GM23338 (cell line): ENCODE data around the gene AACS.

ENCODE experiments used
- CREB1 ChIP-seq: fragments of 250-450 bp; sonication (Bioruptor Pico); IDR thresholded peaks from 2 replicates; pipeline ENCODE4 v1.5.0; 2020; ENCODE audit warnings: low read depth, mild to moderate bottlenecking, moderate library complexity
- CTCF ChIP-seq, 2 experiments: fragments of 200-600 bp in 1 of 2; sonication (generic) in 1 of 2; conservative IDR thresholded peaks; 2 replicates each; pipeline versions ENCODE4 v1.5.1 to v1.6.1; 2016 to 2017; ENCODE audit warnings: antibody characterized with exemption in 2 of 2, low read depth in 2 of 2, mild to moderate bottlenecking in 2 of 2, moderate library complexity in 1 of 2
- EZH2phosphoT487 ChIP-seq: fragments of 200-600 bp; sonication (generic); IDR thresholded peaks from one replicate; pipeline ENCODE4 v1.8.1; 2018; ENCODE audit warnings: antibody characterized with exemption; ENCODE audit not compliant: unreplicated experiment
- JUNB ChIP-seq: IDR thresholded peaks from one replicate; pipeline ENCODE4 v1.6.1; 2016; ENCODE audit warnings: antibody characterized with exemption; ENCODE audit not compliant: unreplicated experiment
- POLR2AphosphoS5 ChIP-seq: IDR thresholded peaks from 2 replicates; pipeline ENCODE4 v1.6.1; 2016; ENCODE audit warnings: antibody characterized with exemption, low read depth
- STAT1 ChIP-seq: IDR thresholded peaks from one replicate; pipeline ENCODE4 v1.6.1; 2016; ENCODE audit warnings: antibody characterized with exemption; ENCODE audit not compliant: unreplicated experiment
- ZNF331 ChIP-seq: fragments of 250-450 bp; sonication (Bioruptor Pico); IDR thresholded peaks from 2 replicates; pipeline ENCODE4 v1.5.0; 2020; ENCODE audit warnings: low read depth, mild to moderate bottlenecking, moderate library complexity

GRCh38 chr12:125113789-125114188, 48.6 kb downstream of the AACS start:
- TF ChIP-seq EZH2phosphoT487 (no peak), POLR2AphosphoS5 (no peak), CTCF (conservative IDR thresholded peaks at IDR 0.05; ENCODE audit: low read depth in 2 of 2) (no peak), ZNF331 (CRISPR knock-in tag) (no peak), JUNB (no peak), STAT1 (no peak), CREB1 (CRISPR knock-in tag) (no peak)
